ENCODE results near the gene TLCD3B.

GRCh38 chr16:30009085-30009862 lies 21.8 kb downstream of the TLCD3B start:
- no peak for TF ChIP-seq CTCF (IDR thresholded peaks at IDR 0.05; ENCODE audit: insufficient read depth, low read length)
- no peak for TF ChIP-seq POLR2AphosphoS5 (IDR thresholded peaks at IDR 0.05; ENCODE audit: low read depth)

All from HL-60 (cell line).